H1 (cell line): ENCODE data around the gene CNGA4. TPM values are rescaled to one million over a fixed set of nuclear protein-coding genes. Genes with fewer than 3 reads are reported as not detected.

Experiments
- BACH1 ChIP-seq: IDR thresholded peaks from 2 replicates; pipeline ENCODE4 v1.6.1; 2012; ENCODE audit warnings: low read length, improper control_type of control experiment
- BCL11A ChIP-seq, 2 experiments: IDR thresholded peaks; one replicate each; pipeline ENCODE4 v1.6.1; 2011; ENCODE audit warnings: low read depth in 2 of 2, low read length in 2 of 2, mild to moderate bottlenecking in 2 of 2
- EGR1 ChIP-seq: IDR thresholded peaks from 2 replicates; pipeline ENCODE4 v1.6.1; 2011; ENCODE audit warnings: low read depth, low read length, borderline replicate concordance
- TAF7 ChIP-seq: optimal IDR thresholded peaks from 2 replicates; pipeline ENCODE3; 2011; ENCODE audit warnings: low read depth, mild to moderate bottlenecking, inconsistent platforms, low read length, moderate library complexity, borderline replicate concordance
- polyA plus RNA-seq, 7 experiments: library from polyadenylated mRNA; depleted of rRNA in 3 of 7; stranded (reverse) in 5 of 7; unstranded in 2 of 7; fragments of >200 nt in 5 of 7; fragments of 200-250 nt in 2 of 7; gene quantifications; 1 replicate in 5 of 7; 2 replicates in 1 of 7; 4 replicates in 1 of 7; pipeline versions ENCODE4 v1.2.1 to v1.2.3, GENCODE V29; 2011 to 2013; ENCODE audit warnings: missing spikeins in 2 of 7, mixed read lengths in 2 of 7
- total RNA-seq: library from RNA; stranded (reverse); fragmentation: NEBNext Ultra II Directional; extraction: Animal tissue kit (Norgen Biotek cat#: 25700); gene quantifications from 2 replicates; pipeline ENCODE4 v1.2.1, GENCODE V29; 2021
- TF ChIP-seq, protein P1 (sequence below): IDR thresholded peaks from 2 replicates; pipeline ENCODE4 v1.6.1; 2012; ENCODE audit warnings: inconsistent platforms

Gene CNGA4
- total and polyA plus RNA-seq, 2 of the 8 experiments (the other 6 are each of a cell fraction or from before 2014, with no cell fraction given) = 0.29 TPM; not detected in 1

- TF ChIP-seq, protein P1, sequence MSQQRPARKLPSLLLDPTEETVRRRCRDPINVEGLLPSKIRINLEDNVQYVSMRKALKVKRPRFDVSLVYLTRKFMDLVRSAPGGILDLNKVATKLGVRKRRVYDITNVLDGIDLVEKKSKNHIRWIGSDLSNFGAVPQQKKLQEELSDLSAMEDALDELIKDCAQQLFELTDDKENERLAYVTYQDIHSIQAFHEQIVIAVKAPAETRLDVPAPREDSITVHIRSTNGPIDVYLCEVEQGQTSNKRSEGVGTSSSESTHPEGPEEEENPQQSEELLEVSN = no peak
- no peak for TF ChIP-seq TAF7
- no peak for TF ChIP-seq BCL11A (IDR thresholded peaks at IDR 0.05; ENCODE audit: low read depth in 2 of 2, low read length in 2 of 2)
- TF ChIP-seq BACH1 = no peak
- no peak for TF ChIP-seq EGR1
Observed at GRCh38 chr11:6217722-6218121, 21.2 kb upstream of the CNGA4 start (continued).
